GM18499 (cell line): ENCODE results near the gene USP17L28.
"Not testable (repeated sequence)": the region's sequence is repeated elsewhere in the genome, so short reads cannot be mapped to it uniquely, and the experiment has no call there.

Experiments used
- ATAC-seq: cut with Tn5 transposase; IDR thresholded peaks from one replicate; pipeline ENCODE4 v1.9.1; 2021; ENCODE audit warnings: moderate number of reproducible peaks; ENCODE audit not compliant: insufficient read depth, unreplicated experiment

Gene USP17L28

DNA sequence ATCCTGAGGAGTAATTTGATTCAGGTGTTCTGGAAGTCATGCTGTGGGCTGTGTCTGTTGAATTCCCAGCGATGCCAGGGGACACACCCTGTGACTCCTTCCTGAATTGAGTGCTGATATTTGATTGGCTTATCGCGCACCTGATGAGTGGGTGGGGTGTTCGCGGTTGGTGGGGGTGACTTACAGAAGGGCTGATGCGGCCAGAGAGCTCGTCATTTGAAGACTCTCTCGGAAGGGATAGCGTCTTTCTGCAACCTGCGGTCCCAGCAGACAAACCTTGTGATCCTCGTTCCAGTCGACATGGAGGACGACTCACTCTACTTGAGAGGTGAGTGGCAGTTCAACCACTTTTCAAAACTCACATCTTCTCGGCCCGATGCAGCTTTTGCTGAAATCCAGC is at the start of gene USP17L28:
TSS of gene USP17L28 (plus strand) at position 301 of the 400 bp plus-strand sequence. CDS start at position 301, 0 bp downstream.
- not testable (repeated sequence) for ATAC-seq

- not testable (repeated sequence) for ATAC-seq
These were observed 24.5 kb upstream of the USP17L28 start for GRCh38 chr4:9324191-9324590.

DNA sequence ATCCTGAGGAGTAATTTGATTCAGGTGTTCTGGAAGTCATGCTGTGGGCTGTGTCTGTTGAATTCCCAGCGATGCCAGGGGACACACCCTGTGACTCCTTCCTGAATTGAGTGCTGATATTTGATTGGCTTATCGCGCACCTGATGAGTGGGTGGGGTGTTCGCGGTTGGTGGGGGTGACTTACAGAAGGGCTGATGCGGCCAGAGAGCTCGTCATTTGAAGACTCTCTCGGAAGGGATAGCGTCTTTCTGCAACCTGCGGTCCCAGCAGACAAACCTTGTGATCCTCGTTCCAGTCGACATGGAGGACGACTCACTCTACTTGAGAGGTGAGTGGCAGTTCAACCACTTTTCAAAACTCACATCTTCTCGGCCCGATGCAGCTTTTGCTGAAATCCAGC is 23.8 kb upstream of the USP17L28 start, which contains the start of gene USP17L24:
TSS of gene USP17L24 (plus strand) at position 301 of the 400 bp plus-strand sequence. CDS start at position 301, 0 bp downstream.
- ATAC-seq: not testable (repeated sequence)

- not testable (repeated sequence) for ATAC-seq
These were observed 19.1 kb upstream of the USP17L28 start, which contains the start of gene USP17L25 for GRCh38 chr4:9329611-9330010. Gene USP17L25 (plus strand): TSS chr4:9329911. CDS start chr4:9329911, 0 bp downstream.

- ATAC-seq: not testable (repeated sequence)
These were observed 14.3 kb upstream of the USP17L28 start, which contains the start of gene USP17L26 for GRCh38 chr4:9334358-9334757. Gene USP17L26 (plus strand): TSS chr4:9334658. CDS start chr4:9334658, 0 bp downstream.

GRCh38 chr4:9339103-9339502 is 9.6 kb upstream of the USP17L28 start, which contains the start of gene USP17L5:
Gene USP17L5 (plus strand): TSS chr4:9339403. CDS start chr4:9339403, 0 bp downstream.
- not testable (repeated sequence) for ATAC-seq

GRCh38 chr4:9343848-9344247 is 4.8 kb upstream of the USP17L28 start, which contains the start of gene USP17L27:
Gene USP17L27 (plus strand): TSS chr4:9344148. CDS start chr4:9344148, 0 bp downstream.
- not testable (repeated sequence) for ATAC-seq

DNA sequence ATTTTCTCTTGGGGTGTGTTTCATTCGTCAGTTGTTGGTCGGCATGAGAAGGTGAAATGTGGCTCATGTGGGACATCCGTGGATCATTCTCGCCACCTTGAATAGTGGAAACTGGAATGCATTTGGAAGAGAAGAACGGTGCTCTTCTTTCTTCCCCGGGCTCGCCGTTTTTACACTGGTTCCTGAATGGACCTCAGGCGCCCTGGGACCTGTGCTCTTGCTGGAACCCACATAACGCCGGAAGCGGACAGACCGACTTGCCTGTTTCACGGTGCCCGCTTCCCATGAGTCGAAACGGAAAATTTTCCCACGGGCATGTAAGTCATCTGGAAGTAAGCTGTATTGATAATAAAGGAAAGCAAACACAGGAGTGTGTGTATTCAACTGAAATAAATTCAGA is 2.2 kb downstream of the USP17L28 start:
- ATAC-seq: not testable (repeated sequence)

GRCh38 chr4:9353338-9353737 is 4.6 kb downstream of the USP17L28 start, which contains the start of gene USP17L29:
Gene USP17L29 (plus strand): TSS chr4:9353638. CDS start chr4:9353638, 0 bp downstream.
- not testable (repeated sequence) for ATAC-seq

- not testable (repeated sequence) for ATAC-seq
These were observed 14.1 kb downstream of the USP17L28 start, which contains the start of gene USP17L30 for GRCh38 chr4:9362829-9363228. Gene USP17L30 (plus strand): TSS chr4:9363129. CDS start chr4:9363129, 0 bp downstream.

GRCh38 chr4:9379881-9380280 is 31.2 kb downstream of the USP17L28 start:
- not testable (repeated sequence) for ATAC-seq

DNA sequence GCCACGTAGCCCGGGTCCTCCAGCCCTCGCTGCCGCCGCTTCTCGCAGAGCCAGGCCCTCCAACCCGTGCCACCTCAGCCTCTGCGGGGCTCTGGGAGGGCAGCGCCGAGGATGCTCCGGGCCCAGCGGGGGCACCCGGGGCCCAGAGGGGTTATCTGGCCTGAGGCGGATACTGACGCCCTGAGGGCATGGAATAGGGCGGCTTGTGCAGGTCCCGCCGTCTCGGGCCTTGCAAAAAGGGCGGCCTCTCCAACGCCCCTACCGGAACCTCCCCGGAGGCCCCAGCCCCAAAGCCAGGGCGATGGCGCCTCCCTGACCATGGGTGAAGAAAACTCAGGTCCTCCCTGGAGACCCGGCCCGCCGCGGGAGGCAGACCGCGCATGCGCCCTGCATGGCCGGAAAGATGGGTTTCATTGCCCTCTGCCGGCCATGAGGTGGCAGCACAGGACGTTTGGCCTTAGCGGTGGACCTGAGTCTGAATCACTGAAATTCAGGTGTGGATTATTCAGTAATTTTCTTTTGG is 32.4 kb downstream of the USP17L28 start:
- ATAC-seq: not testable (repeated sequence)

DNA sequence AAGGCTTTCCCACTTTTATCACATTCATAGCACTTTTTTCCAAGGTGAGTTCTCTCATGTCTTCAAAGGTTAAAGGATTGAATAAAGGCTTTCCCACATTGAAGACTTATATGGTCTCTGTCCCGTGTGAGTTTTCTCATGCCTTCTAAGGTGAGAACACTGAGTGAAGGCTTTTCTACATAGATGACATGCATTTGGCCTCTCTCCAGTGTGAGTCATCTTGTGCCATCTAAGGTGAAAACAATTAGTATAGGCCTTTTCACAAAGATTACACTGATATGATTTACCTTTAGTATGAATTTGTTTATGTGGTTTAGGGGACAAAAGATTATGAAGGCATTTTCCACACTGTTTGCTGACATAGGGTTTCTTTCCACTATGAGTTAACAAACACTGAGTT is 35.4 kb downstream of the USP17L28 start:
- no peak for ATAC-seq

- not testable (repeated sequence) for ATAC-seq
These were observed 40.3 kb downstream of the USP17L28 start for GRCh38 chr4:9389001-9389400.
